IPS-18a (cell line): ENCODE measurements around the gene SNX25.
"Not testable (repeated sequence)": the region's sequence is repeated elsewhere in the genome, so short reads cannot be mapped to it uniquely, and the experiment has no call there.

Experiments used
- H3K27ac ChIP-seq: one replicate; pipeline ENCODE4 v1.5.1; 2013; ENCODE audit warnings: low read length
- H3K27me3 ChIP-seq: one replicate; pipeline ENCODE4 v1.6.1; 2013; ENCODE audit warnings: mild to moderate bottlenecking, low read length; ENCODE audit not compliant: control insufficient read depth, insufficient read depth
- H3K36me3 ChIP-seq: one replicate; pipeline ENCODE4 v1.6.1; 2013; ENCODE audit warnings: low read depth, low read length; ENCODE audit not compliant: control insufficient read depth
- H3K4me1 ChIP-seq: one replicate; pipeline ENCODE4 v1.6.1; 2013; ENCODE audit warnings: low read depth, low read length; ENCODE audit not compliant: control insufficient read depth
- H3K4me3 ChIP-seq: one replicate; pipeline ENCODE4 v1.5.1; 2013; ENCODE audit warnings: low read length
- H3K9ac ChIP-seq: one replicate; pipeline ENCODE4 v1.6.1; 2013; ENCODE audit warnings: mild to moderate bottlenecking, low read length, moderate library complexity
- H3K9me3 ChIP-seq: one replicate; pipeline ENCODE4 v1.6.1; 2013; ENCODE audit warnings: low read depth, low read length; ENCODE audit not compliant: control insufficient read depth

Gene SNX25

DNA sequence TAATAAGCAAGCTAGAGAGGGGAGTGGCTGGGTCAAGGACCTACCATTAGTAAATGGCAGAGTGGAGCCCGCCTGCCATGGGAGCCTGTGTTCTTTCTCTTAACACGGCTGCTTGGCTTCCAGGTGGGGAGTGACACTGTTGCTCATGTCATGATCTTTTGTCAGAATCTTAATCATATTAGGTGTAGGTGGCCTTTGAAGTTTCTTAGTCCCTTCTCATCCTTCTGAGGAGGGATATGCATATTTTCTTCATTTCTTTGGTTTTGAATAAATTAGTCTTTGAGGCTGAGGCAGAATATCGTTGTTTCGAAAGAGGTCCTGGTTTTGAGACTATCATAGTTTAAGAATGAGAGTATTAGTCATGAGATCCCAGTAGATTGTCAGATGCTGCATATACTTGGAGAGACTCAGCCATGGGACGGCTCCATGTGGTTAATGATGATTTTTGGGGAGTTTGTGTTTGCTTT is 28.9 kb downstream of the SNX25 start:
- Histone ChIP-seq H3K9me3 (peaks cover 3% of the 10 kb centered on the region), H3K4me3 (no peak overlapping the region), H3K4me1 (no peaks in the 10 kb centered on the region), H3K9ac (no peak overlapping the region), H3K27ac (no peak overlapping the region), H3K36me3 (no peaks in the 10 kb centered on the region), H3K27me3 (no peaks in the 10 kb centered on the region)

DNA sequence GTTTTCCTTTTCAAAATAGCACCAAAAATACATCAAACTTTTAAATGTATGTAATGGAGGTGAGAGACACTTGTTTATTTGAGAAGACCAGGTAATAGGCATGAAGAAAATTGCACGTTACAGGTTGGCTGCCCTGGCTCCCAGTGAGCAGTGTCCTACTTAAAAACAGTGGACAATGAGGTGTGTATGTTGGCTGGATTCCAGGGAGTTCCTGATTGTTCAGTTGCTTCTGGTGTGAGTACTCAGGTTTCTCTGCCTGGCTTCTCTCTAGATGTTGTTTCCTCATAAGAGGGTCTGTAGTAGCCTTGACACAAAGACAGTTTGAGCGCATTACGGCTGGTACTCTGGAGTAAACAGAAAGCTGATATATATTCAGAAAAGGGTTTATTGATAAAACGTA is 29.4 kb downstream of the SNX25 start:
- H3K4me1 ChIP-seq, result no peaks in the 10 kb centered on the region
- H3K4me3 ChIP-seq, result no peak overlapping the region
- peaks cover 3% of the 10 kb centered on the region for H3K9me3 ChIP-seq
- no peaks in the 10 kb centered on the region for H3K36me3 ChIP-seq
- no peaks in the 10 kb centered on the region for H3K27me3 ChIP-seq
- H3K9ac ChIP-seq, result no peak overlapping the region
- no peak overlapping the region for H3K27ac ChIP-seq

DNA sequence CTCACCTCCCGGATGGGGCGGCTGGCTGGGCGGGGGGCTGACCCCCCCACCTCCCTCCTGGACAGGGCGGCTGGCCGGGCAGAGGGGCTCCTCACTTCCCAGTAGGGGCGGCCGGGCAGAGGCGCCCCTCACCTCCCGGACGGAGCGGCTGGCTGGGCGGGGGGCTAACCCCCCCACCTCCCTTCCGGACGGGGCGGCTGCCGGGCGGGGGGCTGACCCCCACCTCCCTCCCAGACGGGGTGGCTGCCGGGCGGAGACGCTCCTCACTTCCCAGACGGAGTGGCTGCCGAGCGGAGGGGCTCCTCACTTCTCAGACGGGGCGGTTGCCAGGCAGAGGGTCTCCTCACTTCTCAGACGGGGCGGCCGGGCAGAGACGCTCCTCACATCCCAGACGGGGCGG is 31.1 kb downstream of the SNX25 start:
- not testable (repeated sequence) for H3K27ac ChIP-seq, H3K36me3 ChIP-seq, H3K9me3 ChIP-seq, H3K27me3 ChIP-seq, H3K4me1 ChIP-seq, H3K9ac ChIP-seq, H3K4me3 ChIP-seq

DNA sequence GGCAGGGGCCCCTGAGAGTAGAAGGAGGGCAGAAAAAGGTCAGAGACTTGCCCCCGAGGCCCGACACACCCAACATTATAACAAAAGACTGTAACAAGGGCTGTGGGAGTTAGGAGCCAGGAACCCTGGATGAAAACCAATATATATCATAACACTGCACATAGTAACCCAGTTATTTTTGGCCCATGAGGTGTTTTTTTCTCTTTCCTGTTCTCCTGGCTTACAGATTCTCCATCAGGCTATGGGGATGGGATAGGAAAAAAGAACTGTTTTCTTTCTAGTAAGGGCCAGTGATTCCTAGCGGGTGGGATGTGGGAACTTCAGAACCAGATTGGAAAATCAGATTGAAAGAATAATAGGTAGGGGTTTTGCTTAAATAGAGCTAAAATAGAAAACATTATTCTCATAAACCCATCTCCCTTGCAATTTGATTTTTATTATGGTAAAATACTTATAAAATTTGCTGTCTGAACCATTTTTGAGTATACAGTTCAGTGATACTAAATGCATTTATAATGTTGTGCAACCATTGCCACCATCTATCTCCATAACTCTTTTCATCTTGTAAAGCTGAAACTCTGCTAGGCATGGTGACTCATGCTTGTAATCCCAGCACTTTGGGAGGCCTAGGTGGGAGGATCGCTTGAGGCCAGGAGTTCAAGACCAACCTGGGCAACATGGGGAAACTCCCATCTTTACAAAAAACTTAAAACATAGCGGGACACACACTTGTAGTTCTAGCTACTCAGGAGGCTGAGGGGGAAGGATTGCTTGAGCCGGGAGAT is 33.5 kb downstream of the SNX25 start:
- no peaks in the 10 kb centered on the region for H3K36me3 ChIP-seq
- H3K9me3 ChIP-seq, result peaks cover 3% of the 10 kb centered on the region
- H3K4me1 ChIP-seq, result no peaks in the 10 kb centered on the region
- H3K27me3 ChIP-seq, result no peaks in the 10 kb centered on the region
- H3K4me3 ChIP-seq, result no peak overlapping the region
- H3K27ac ChIP-seq, result no peak overlapping the region
- no peak overlapping the region for H3K9ac ChIP-seq

DNA sequence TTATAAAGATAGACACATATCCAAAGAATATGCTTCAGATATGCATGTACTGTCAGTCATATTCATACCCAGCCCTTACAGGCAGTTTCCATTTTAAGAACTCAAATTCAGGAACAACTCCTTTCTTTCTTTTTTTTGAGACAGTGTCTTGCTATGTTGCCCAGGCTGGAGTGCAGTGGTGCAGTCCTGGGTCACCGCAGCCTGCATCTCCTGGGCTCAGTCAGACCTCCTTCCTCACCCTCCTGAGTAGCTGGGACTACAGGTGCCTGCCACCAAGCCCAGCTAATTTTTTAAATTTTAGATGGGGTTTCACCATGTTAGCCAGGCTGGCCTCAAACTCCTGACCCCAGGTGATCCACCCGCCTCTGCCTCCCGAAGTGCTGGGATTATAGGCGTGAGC is 34.5 kb downstream of the SNX25 start:
- no peak overlapping the region for H3K4me3 ChIP-seq
- no peaks in the 10 kb centered on the region for H3K27me3 ChIP-seq
- no peaks in the 10 kb centered on the region for H3K4me1 ChIP-seq
- no peak overlapping the region for H3K9ac ChIP-seq
- H3K9me3 ChIP-seq, result no peaks in the 10 kb centered on the region
- no peak overlapping the region for H3K27ac ChIP-seq
- no peaks in the 10 kb centered on the region for H3K36me3 ChIP-seq

DNA sequence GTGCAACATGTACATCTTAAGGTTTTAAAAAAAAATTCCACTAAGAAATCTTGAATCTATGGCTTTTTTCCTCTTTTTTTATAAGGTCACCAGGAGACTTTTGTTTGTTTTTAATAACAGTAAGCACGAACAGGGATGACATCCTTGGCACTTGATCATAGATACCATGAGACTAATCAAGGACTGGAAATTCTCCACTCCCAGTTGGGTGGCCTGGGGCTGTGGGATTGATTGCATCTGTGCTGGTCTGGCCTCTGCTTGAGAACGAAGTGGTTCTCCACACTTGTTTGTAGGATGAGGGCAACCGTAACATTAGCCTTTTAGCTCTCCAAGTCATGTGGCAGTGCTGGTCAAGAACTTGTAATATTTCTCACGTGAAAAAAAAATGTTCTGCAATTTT is 35.4 kb downstream of the SNX25 start:
- no peak overlapping the region for H3K4me3 ChIP-seq
- H3K27me3 ChIP-seq, result no peaks in the 10 kb centered on the region
- no peaks in the 10 kb centered on the region for H3K9me3 ChIP-seq
- no peak overlapping the region for H3K27ac ChIP-seq
- no peaks in the 10 kb centered on the region for H3K36me3 ChIP-seq
- no peaks in the 10 kb centered on the region for H3K4me1 ChIP-seq
- H3K9ac ChIP-seq, result no peak overlapping the region

DNA sequence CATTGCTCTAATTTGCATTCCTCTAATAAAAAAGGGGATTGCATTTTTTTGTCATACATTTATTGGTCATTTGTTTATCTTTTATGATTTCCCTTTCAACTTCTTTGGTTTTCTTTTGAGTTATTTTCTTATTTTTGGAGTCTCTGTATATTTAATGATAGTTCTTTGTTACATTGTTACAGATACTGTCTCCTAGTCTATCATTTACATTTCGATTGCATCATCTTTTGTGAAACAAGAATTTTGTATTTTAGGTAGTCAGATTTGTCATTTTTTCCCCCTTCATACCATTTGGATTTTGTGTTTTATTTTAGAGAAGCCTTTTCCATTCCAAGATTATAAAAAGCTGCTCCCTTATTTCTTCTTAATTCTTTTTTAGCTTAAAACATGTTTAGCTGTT is 37.1 kb downstream of the SNX25 start:
- H3K27ac ChIP-seq, result no peak overlapping the region
- H3K4me3 ChIP-seq, result no peak overlapping the region
- H3K4me1 ChIP-seq, result no peaks in the 10 kb centered on the region
- no peaks in the 10 kb centered on the region for H3K27me3 ChIP-seq
- no peak overlapping the region for H3K9ac ChIP-seq
- H3K9me3 ChIP-seq, result no peaks in the 10 kb centered on the region
- no peaks in the 10 kb centered on the region for H3K36me3 ChIP-seq

DNA sequence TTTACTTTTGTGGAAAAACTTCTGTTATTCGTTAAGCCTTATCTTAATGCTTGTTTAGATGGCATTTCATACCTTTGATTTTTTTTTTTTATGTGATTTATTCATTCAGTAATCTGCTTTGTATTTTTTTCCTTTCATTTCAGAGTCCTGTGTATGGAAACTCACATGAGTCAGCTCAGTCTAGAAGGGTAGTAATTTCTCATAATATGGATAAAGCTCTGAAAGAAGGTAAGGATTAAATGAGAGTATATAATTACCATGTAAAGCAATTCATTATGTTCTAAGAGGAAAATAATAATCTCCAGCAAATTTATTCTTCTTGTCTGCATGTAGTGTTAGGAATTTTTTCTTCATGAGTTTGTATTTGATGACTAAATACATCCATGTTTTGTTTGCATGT is 37.8 kb downstream of the SNX25 start:
- H3K36me3 ChIP-seq, result no peaks in the 10 kb centered on the region
- H3K27ac ChIP-seq, result no peak overlapping the region
- H3K4me3 ChIP-seq, result no peak overlapping the region
- no peak overlapping the region for H3K9ac ChIP-seq
- no peaks in the 10 kb centered on the region for H3K4me1 ChIP-seq
- no peaks in the 10 kb centered on the region for H3K27me3 ChIP-seq
- no peaks in the 10 kb centered on the region for H3K9me3 ChIP-seq

DNA sequence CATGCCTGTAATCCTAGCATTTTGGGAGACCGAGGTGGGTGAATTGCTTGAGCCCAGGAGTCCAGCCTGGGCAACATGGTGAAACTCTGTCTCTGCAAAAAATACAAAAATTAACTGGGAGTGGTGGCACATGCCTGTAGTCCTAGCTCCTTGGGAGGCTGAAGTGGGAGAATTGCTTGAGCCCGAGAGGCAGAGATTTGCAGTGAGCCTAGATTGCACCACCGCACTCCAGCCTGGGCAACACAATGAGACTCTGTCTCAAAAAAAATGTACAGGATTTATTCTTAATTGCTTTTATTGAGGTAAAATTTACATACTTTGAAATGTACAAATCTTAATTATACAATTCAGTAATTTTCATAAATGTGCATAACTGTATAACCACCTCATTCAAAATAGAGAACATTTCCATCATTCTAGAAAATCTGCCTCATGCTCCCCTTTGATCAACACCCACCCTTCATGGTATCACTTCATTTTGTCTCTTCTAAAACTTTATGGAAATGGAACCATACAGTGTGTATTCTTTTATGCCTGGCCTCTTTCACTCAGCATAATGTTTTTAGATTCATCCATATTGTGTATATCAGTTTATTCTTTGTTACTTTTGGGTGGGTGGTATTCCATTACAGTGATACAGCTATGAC is 39.1 kb downstream of the SNX25 start:
- Histone ChIP-seq H3K9ac (no peak overlapping the region), H3K4me1 (no peaks in the 10 kb centered on the region), H3K9me3 (no peaks in the 10 kb centered on the region), H3K27me3 (no peaks in the 10 kb centered on the region), H3K27ac (no peak overlapping the region), H3K4me3 (no peak overlapping the region), H3K36me3 (no peaks in the 10 kb centered on the region)

DNA sequence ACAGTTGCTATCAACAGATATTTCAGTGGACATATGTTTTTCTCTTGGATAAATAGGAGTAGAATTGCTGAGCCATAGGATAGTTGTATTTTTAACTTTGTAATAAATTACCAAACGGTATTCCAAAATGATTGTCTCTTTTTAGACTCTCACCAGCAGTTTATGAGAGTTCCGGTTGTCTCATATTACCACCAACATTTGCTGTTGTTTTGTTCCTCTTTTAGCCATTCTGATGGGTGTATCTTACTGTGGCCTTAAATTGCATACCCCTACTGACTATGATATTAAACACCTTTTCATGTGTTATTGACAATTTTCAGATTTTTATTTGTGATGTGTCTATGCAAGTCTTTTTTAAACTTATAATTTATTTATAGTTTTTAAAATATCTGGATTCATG is 39.7 kb downstream of the SNX25 start:
- Histone ChIP-seq H3K4me1 (no peaks in the 10 kb centered on the region), H3K9me3 (no peaks in the 10 kb centered on the region), H3K4me3 (no peak overlapping the region), H3K36me3 (no peaks in the 10 kb centered on the region), H3K27me3 (no peaks in the 10 kb centered on the region), H3K27ac (no peak overlapping the region), H3K9ac (no peak overlapping the region)

DNA sequence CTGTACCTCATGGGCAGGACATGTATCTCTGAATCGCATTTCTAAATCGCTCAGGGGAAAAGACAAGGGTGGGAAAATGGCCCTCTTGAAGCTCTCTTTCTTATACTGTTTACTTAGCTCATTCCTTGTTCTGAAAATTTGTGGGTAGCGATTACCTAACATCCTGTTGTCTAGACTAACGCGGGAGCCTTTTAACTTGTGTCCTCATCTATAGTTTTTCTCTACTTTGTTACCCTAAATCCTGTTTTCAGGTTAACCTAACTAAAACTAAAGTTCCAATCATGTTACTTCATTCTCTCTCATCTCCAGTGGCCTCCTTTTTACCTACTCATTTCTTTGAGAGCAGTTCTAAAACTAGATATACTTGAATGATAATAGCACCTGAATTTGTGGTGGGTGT is 45.0 kb downstream of the SNX25 start:
- Histone ChIP-seq H3K9ac (no peak overlapping the region), H3K27ac (no peak overlapping the region), H3K4me1 (peaks cover 2% of the 10 kb centered on the region), H3K27me3 (no peaks in the 10 kb centered on the region), H3K9me3 (no peaks in the 10 kb centered on the region), H3K36me3 (no peaks in the 10 kb centered on the region), H3K4me3 (no peak overlapping the region)

DNA sequence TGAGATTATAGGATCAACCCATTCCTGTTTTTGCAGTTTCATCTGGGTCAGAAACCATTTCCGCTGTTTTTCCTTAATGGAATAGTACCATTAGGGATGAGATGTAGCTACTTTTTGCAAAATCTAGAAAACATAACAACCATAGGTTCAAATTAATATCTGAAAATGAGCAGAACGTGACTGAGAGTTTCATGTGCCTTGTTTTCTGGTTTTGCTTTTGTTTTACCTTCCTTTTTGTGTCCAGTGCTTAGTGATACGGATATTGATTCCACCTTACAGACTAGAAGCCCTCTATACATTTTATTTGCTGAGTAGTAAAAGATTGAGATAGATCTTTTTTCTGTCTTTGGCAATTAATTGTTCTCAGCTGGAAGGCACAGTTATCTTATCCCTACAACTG is 46.5 kb downstream of the SNX25 start:
- Histone ChIP-seq H3K9me3 (no peaks in the 10 kb centered on the region), H3K4me3 (no peak overlapping the region), H3K36me3 (no peaks in the 10 kb centered on the region), H3K27me3 (no peaks in the 10 kb centered on the region), H3K4me1 (peaks cover 10% of the 10 kb centered on the region), H3K9ac (no peak overlapping the region), H3K27ac (no peak overlapping the region)
